GM13976 (cell line): ENCODE measurements around the gene MYO7B.
A peak's percentile ranks its signal among the peaks of the same experiment; 100 is the strongest.

ENCODE experiments used
- DNase-seq: peaks from one replicate; pipeline ENCODE4 v3.0.0; 2012; ENCODE audit warnings: low spot score
- CTCF ChIP-seq: IDR thresholded peaks from 2 replicates; pipeline ENCODE4 v1.5.1; 2012; ENCODE audit warnings: borderline replicate concordance, mild to moderate bottlenecking; ENCODE audit not compliant: insufficient read depth; ENCODE audit errors: extremely low read depth, missing control alignments, control extremely low read depth
- in situ Hi-C: fragments of 300-500 bp; cut with MboI; formaldehyde crosslinking; loops from one replicate; pipeline ENCODE4 v1.12.0; 2022; ENCODE audit warnings: low sequenced_read_pairs, mixed read lengths, inconsistent platforms; ENCODE audit not compliant: unreplicated experiment

MYO7B gene

DNA sequence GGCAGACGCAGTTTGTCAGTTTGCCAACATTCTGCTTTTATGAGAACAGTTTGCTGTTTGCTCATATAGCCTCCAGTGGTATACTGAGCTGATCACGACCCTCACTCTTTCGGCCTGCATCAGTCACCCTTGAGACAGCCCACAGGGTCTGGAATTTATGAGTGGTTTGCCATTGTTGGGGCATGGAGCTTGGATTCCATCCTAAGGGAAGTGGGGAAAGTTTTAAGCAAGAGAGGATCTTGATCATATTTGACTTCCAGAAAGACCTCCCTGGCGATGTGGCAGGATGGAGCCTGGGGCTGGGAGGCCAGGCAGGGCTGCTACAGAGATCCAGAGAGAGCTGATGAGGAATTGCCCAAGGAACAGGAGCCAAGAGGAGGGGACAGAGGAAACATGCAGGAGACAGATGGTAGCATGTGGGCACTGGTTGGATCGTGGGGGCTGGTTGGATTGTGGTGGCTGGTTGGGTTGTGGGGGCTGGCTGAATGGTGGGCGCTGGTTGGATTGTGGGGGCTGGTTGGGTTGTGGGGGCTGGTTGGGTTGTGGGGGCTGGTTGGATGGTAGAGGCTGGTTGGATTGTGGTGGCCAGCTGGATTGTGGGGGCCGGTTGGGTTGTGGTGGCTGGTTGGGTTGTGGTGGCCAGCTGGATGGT, 83.2 kb downstream of the MYO7B start:
- in situ Hi-C loops: no loop called here
- DNase-seq: no peak
- no peak for TF ChIP-seq CTCF

DNA sequence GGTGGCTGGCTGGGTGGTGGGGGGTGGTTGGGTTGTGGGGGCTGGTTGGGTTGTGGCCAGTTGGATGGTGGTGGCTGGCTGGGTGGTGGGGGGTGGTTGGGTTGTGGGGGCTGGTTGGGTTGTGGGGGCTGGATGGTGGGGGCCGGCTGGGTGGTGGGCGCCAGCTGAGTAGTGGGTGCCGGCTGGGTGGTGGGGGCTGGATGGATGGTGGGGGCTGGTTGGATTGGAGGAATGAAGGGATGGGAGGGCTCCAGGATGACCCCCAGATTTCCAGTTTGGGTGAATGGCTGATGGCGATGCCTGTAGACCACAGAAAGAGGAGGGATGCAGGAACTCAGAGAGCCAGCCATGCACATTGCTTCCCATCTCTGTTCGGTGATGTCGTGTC, 83.7 kb downstream of the MYO7B start:
- no peak for DNase-seq

GRCh38 chr2:127619877-127620705, 84.6 kb downstream of the MYO7B start:
- peak; percentile 75 for DNase-seq
- in situ Hi-C loops: no loop called here
- TF ChIP-seq CTCF: no peak

More for the DNA sequence above, 83.7 kb downstream of the MYO7B start:
- in situ Hi-C loops: no loop called here
- no peak for TF ChIP-seq CTCF

- in situ Hi-C loops: no loop called here
- TF ChIP-seq CTCF: no peak
- DNase-seq: no peak
These were observed 85.4 kb downstream of the MYO7B start for GRCh38 chr2:127620866-127621265.

DNA sequence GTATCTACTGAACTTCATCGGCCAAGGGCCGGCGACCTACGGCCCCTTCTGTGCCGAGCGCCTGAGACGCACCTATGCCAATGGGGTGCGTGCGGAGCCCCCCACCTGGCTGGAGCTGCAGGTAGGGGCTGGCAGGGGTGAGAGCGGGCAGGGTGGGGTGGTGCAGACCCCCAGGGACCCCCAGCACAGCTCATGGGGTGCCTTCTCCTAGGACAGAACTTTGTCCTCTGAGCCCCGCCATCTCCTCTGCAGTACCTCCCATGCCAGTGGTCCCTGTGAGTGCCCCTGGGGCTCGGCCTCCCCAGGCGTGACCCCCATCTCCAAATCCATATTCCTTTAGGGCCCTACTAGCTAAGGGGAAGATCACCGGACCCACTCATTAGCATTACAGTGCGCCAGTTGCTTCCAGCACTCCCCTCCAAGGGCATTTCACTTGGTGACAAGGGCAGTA, 86.5 kb downstream of the MYO7B start:
- no peak for TF ChIP-seq CTCF
- in situ Hi-C loops: no loop called here
- no peak for DNase-seq

DNA sequence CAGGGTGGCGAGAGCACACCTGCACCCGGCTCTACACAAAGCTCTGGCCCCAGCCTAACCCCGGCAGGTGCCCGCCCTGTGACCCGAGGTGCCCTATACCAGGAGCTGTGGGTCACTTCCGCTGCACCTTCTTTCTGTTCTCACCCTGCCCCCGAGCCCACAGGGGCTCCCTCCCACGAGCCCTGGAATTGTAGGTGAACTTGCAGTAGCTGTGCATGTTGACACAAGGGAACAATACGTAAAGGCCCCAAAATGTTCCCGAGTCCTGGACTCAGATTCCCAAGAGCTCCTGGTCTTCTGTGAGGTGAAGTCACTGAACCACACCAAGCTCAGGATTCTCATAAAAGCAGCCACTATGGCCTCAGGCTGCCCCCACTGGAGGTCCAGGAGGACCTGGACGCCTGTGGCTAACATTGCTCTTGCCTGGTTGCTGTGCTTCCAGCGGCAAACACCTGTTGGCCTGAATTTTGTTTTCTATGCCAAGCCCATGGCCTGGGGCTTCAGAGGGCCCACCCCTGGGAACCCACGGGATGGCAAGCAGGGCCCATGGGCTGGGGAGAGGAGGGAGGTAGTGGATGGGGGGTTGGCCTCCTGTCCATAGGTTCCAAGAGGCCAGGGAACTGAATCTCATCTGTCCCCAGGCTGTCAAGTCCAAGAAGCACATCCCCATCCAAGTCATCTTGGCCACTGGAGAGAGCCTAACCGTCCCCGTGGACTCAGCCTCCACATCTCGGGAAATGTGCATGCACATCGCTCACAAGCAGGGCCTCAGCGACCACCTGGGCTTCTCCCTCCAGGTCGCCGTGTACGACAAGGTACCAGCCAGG, 87.3 kb downstream of the MYO7B start:
- no peak for TF ChIP-seq CTCF
- in situ Hi-C loops: no loop called here
- no peak for DNase-seq
